ENCODE data around the gene NLRP10.

NLRP10 gene

GRCh38 chr11:7971846-7972245 is 6.6 kb upstream of the NLRP10 start:
- no peak for DNase-seq

GRCh38 chr11:7969756-7970646 is 4.8 kb upstream of the NLRP10 start:
- no peak for DNase-seq

GRCh38 chr11:7968686-7969085 is 3.4 kb upstream of the NLRP10 start:
- no peak for DNase-seq

GRCh38 chr11:7967826-7968225 is 2.6 kb upstream of the NLRP10 start:
- no peak for DNase-seq

GRCh38 chr11:7967097-7967496 is 1.9 kb upstream of the NLRP10 start:
- DNase-seq = no peak

- no peak for DNase-seq
Measured at GRCh38 chr11:7964873-7965272, 374 bp downstream of the NLRP10 start.

- no peak for DNase-seq
Measured at GRCh38 chr11:7964261-7964660, 986 bp downstream of the NLRP10 start.

GRCh38 chr11:7955191-7955590 is 10.1 kb downstream of the NLRP10 start:
- DNase-seq = no peak

GRCh38 chr11:7949934-7950333 is 15.3 kb downstream of the NLRP10 start:
- DNase-seq = no peak

GRCh38 chr11:7944123-7944522 is 21.1 kb downstream of the NLRP10 start:
- DNase-seq = no peak

- DNase-seq = no peak
Measured at GRCh38 chr11:7941608-7942007, 23.6 kb downstream of the NLRP10 start, which contains the start of gene OR10A3. Gene OR10A3 (minus strand): TSS chr11:7941708. CDS start chr11:7939520, 2,188 bp downstream.

- no peak for DNase-seq
Measured at GRCh38 chr11:7941146-7941545, 24.1 kb downstream of the NLRP10 start.

- DNase-seq = no peak
Measured at GRCh38 chr11:7936615-7937014, 28.6 kb downstream of the NLRP10 start.

GRCh38 chr11:7931168-7931567 is 34.1 kb downstream of the NLRP10 start, which contains the start of gene OR10A6:
Gene OR10A6 (minus strand): TSS chr11:7931268. CDS start chr11:7928662, 2,606 bp downstream.
- no peak for DNase-seq

GRCh38 chr11:7927635-7928034 is 37.6 kb downstream of the NLRP10 start:
- DNase-seq = no peak

- no peak for DNase-seq
Measured at GRCh38 chr11:7924536-7924935, 40.7 kb downstream of the NLRP10 start.

- DNase-seq = no peak
Measured at GRCh38 chr11:7918141-7918540, 47.1 kb downstream of the NLRP10 start.
